Measurements from ENCODE around the gene ABLIM3.

DNA sequence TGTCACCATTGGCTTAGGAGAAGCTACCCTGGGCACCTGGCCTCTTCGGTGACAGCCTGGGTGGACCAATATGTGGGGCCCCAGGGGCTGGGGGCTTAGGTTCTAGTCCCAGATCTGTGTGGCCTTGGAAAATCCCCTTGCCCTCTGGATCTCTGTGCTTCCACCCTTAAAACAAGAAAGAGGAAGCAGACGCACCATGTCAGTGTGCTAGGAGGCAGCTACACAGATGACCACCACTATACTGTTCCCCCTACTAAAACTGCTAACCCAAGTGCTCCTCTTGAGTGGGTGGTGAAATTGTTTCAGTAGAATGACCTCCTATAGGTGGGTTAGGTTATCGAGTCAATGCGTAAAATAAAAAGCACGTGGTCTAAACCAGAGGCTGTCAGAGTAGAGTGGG lies 161.3 kb downstream of the ABLIM3 start:
- TF ChIP-seq CTCF (IDR thresholded peaks at IDR 0.05; ENCODE audit: poor library complexity) (no peak), EZH2 (IDR thresholded peaks at IDR 0.05; ENCODE audit: borderline replicate concordance) (no peak)

Data from hepatocyte (in vitro differentiated cells).